ENCODE results near the gene SNTG2.

DNA sequence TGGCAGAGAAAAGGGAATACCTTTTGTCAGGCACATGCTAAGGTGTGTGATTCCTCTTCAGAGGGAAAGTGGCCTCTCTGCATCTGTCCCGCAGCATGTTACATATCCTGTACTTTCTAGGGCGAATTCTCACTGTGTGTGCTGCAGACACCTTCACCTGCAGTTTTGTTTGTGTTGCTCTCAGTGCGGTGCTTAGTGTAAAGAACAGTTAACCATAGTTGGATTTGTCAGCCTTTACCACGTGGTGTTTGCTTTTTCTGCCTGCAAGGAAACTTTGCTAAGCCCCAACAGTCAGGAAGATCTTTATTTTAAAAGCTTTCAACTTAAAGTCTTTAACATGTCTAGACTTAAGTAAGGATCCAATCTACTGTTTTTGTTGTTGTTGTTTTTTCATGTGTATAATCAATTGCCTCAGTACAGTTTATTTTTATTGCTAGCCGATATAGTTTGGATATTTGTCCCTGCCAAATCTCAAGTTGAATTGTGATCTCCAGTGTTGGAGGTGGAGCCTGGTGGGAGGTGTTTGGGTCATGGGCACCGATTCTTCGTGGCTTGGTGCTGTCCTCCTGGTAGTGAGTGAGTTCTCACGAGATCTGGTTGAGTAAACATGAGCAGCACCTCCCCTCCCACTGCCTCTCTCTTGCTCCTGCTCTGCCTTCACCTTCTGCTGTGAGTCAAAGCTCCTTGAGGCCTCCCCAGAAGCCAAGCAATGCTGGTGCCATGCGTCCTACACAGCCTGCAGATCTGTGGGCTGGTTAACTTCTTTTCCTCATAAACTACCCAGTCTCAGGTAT lies 90.6 kb downstream of the SNTG2 start:
- TF ChIP-seq, protein P1, sequence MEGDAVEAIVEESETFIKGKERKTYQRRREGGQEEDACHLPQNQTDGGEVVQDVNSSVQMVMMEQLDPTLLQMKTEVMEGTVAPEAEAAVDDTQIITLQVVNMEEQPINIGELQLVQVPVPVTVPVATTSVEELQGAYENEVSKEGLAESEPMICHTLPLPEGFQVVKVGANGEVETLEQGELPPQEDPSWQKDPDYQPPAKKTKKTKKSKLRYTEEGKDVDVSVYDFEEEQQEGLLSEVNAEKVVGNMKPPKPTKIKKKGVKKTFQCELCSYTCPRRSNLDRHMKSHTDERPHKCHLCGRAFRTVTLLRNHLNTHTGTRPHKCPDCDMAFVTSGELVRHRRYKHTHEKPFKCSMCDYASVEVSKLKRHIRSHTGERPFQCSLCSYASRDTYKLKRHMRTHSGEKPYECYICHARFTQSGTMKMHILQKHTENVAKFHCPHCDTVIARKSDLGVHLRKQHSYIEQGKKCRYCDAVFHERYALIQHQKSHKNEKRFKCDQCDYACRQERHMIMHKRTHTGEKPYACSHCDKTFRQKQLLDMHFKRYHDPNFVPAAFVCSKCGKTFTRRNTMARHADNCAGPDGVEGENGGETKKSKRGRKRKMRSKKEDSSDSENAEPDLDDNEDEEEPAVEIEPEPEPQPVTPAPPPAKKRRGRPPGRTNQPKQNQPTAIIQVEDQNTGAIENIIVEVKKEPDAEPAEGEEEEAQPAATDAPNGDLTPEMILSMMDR (IDR thresholded peaks at IDR 0.05) = no peak
- TF ChIP-seq POLR2A (IDR thresholded peaks at IDR 0.05) = no peak
- no peak for TF ChIP-seq EP300 (IDR thresholded peaks at IDR 0.05)
